T-helper 2 cell treated with Interferon-gamma antibody and Interleukin-4, amounts not matched to agents 5 μg/mL and 100 μg/mL, for 36 hours (primary cell): ENCODE measurements around the gene SARDH.

Source experiments
- DNase-seq: peaks from one replicate; pipeline ENCODE4 v3.0.0; 2021; ENCODE audit warnings: low spot score
- H3K27ac Mint-ChIP-seq: one replicate; pipeline ENCODE4 v1.8.0; 2021; ENCODE audit warnings: mild to moderate bottlenecking, mixed read lengths
- H3K27me3 Mint-ChIP-seq: one replicate; pipeline ENCODE4 v1.8.0; 2021; ENCODE audit warnings: low read depth, mixed read lengths
- H3K36me3 Mint-ChIP-seq: one replicate; pipeline ENCODE4 v1.8.0; 2021; ENCODE audit warnings: low read depth, mixed read lengths
- H3K4me1 Mint-ChIP-seq: one replicate; pipeline ENCODE4 v1.8.0; 2021; ENCODE audit warnings: low read depth, mixed read lengths
- H3K4me3 Mint-ChIP-seq: one replicate; pipeline ENCODE4 v1.8.0; 2022; ENCODE audit warnings: mild to moderate bottlenecking, moderate library complexity, mixed read lengths
- H3K9me3 Mint-ChIP-seq: one replicate; pipeline ENCODE4 v1.8.0; 2021; ENCODE audit warnings: mixed read lengths

The SARDH gene

DNA sequence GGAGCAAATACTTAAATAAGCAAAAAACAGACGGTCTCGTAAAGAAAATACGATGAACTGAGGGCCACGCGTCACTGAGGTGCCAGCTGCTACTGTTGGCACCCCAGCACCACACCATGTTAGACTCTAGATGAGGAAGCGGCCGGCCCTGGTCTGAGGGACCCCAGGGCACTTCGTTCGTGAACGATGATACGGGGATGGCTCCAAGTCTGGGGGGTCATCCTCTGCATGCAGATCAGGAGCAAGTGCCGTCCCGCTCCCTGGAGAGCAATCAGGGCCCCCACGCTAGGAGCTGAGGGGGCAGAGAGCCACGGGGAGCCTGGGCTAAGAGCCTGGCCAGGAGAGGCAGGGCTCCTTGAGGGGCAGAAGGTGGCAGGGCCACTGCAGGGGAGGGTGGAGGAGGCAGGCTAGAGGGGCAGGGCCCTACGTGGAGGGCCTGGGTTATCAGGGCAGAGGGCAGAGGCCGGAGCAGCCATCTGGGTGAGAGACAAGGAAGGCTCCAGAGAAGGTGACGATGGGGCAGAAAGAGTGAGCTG is 24.1 kb downstream of the SARDH start:
- Mint-ChIP-seq H3K9me3 (no peaks in the 10 kb centered on the region), H3K27me3 (no peaks in the 10 kb centered on the region), H3K27ac (no peak overlapping the region), H3K4me1 (peaks cover 3% of the 10 kb centered on the region), H3K36me3 (no peaks in the 10 kb centered on the region), H3K4me3 (no peak overlapping the region)
- DNase-seq = no peak

DNA sequence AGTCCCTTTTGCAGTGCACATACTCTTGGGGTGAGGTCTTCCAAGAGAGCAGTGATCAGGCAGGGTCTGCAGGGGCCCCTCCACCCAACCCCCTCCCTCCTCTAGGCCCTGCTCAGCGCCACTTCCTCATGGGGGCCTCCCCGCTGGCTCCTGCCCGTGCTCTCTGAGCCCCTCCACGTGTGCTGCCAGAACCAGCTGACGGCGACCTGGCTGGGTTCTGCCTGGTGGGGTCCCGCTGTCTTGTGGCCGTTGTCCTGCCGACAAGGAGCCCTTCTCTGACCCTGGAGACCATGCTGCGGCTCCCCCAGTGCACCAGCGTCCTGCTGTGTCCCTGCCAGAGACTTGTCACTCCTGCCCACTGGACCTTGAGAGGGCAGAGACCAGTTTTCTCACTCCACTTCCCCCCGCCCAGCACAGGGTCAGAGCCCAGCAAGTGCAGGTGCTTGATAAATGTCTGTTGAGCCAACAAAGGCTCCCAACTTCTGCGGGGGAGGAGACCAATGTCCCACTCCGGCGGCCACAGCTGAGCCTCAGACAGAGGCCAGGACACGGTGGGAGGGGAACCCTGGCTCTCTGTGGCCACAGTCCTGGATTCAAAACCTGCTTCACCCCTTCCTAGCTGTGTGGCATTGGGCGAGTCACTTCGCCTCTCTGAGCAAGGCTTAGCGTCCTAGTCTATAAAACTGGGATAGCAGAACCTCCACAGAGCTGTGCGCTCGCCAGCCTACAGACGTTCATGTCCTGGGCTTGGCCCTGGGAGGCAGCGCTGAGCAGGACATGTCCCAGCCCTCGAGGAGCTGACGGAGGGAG is 24.8 kb downstream of the SARDH start:
- no peak overlapping the region for H3K4me3 Mint-ChIP-seq
- no peaks in the 10 kb centered on the region for H3K36me3 Mint-ChIP-seq
- no peaks in the 10 kb centered on the region for H3K9me3 Mint-ChIP-seq

DNA sequence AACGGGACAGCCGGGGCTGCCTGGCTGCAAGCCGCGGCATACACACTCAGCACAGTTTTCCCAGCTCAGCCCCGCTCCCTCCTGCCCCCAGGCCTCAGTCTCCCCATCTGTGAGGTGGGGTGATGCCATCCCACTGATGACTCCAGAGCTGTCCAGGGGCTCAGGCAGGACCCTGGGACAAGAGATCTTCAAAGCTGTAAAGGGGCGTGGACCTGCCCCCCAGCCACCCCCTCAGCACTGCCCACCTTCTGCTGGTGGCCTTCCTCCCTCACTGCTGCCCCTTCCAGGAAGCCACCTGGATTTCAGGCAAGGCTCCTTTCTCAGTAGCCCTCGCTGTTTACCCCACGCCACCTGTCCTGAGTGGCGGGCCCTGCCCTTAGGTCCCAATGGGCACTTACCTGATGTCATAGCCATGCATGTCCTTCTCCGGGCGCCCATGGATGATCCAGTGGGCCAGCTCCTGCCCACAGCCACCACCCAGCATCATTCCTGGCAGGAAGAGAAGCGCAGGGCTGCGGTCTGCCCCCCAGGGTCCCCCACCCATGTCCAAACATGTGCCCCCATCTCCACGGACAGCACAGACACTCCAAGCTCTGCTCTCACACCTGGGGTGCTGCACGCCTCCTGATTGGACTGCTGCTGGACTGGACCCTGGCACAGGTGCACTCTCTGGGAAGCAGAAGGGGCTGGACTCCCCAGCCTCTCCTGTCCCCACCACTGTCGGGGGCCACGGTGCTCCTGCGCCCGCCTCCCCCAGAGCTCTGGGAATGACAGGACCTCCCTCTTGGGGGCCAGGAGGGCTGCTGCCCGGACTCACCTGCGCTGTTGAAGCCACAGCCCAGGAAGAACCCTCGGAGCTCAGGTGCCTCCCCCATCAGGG is 25.7 kb downstream of the SARDH start:
- Mint-ChIP-seq H3K9me3 (no peaks in the 10 kb centered on the region), H3K4me3 (no peak overlapping the region), H3K36me3 (no peaks in the 10 kb centered on the region), H3K27ac (no peak overlapping the region), H3K27me3 (no peaks in the 10 kb centered on the region), H3K4me1 (peaks cover 3% of the 10 kb centered on the region)
- no peak for DNase-seq

More for the DNA sequence above, 24.8 kb downstream of the SARDH start:
- Mint-ChIP-seq H3K27ac (no peak overlapping the region), H3K27me3 (no peaks in the 10 kb centered on the region), H3K4me1 (peaks cover 3% of the 10 kb centered on the region)
- DNase-seq = no peak

DNA sequence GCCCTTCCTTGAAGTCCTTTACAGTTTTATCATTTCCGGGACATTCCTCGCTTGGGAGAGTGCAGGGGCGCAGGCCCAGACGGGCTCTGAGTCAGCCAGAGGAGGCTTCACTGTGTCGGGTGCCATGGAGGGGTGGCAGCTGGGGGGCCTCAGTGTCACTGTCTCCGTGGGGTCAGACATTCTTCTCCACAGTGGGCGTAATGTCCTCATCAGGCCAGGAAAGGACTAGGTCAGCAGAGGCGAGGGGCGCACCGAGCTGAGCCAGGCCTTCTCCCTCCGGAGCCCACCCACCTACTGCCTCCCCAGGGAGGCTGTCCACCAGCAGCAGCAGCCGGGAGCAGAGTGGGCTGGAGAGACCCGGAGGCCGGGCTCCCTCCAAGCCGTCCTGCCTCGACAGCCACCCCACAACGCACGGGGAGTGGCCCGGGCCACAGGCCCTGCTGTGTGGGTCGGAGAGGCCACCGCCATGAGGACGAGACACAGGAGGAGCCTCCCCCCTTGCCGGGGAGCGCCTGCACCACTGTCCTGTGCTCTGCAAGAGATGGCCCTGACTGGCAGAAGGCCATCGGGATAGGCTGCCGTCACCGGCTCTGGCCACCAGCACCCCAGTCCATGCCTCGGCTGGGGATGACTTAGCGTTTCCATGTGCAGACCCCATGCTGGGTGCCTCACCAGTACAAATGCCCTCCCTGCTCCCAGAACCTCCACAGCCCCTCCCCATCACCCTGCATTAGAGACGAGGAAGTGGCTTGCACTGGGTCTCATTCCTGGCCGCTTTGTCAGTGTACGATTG is 26.5 kb downstream of the SARDH start:
- peaks cover 3% of the 10 kb centered on the region for H3K4me1 Mint-ChIP-seq
- no peak overlapping the region for H3K4me3 Mint-ChIP-seq
- no peak overlapping the region for H3K27ac Mint-ChIP-seq
- H3K9me3 Mint-ChIP-seq = no peaks in the 10 kb centered on the region
- no peaks in the 10 kb centered on the region for H3K36me3 Mint-ChIP-seq
- no peaks in the 10 kb centered on the region for H3K27me3 Mint-ChIP-seq
- no peak for DNase-seq

GRCh38 chr9:133710661-133711427 is 27.3 kb downstream of the SARDH start:
- H3K27ac Mint-ChIP-seq = no peak overlapping the region
- no peaks in the 10 kb centered on the region for H3K36me3 Mint-ChIP-seq
- H3K4me1 Mint-ChIP-seq = peaks cover 3% of the 10 kb centered on the region
- no peak for DNase-seq
- H3K27me3 Mint-ChIP-seq = no peaks in the 10 kb centered on the region
- H3K4me3 Mint-ChIP-seq = no peak overlapping the region
- H3K9me3 Mint-ChIP-seq = no peaks in the 10 kb centered on the region

- Mint-ChIP-seq H3K27me3 (peaks cover 2% of the 10 kb centered on the region), H3K4me1 (no peaks in the 10 kb centered on the region), H3K9me3 (no peaks in the 10 kb centered on the region), H3K4me3 (no peak overlapping the region), H3K27ac (no peak overlapping the region), H3K36me3 (no peaks in the 10 kb centered on the region)
- no peak for DNase-seq
These were observed 28.2 kb downstream of the SARDH start for GRCh38 chr9:133709691-133710571.

GRCh38 chr9:133709015-133709611 is 29.0 kb downstream of the SARDH start:
- no peaks in the 10 kb centered on the region for H3K4me1 Mint-ChIP-seq
- H3K27ac Mint-ChIP-seq = no peak overlapping the region
- H3K36me3 Mint-ChIP-seq = no peaks in the 10 kb centered on the region
- H3K9me3 Mint-ChIP-seq = no peaks in the 10 kb centered on the region
- H3K4me3 Mint-ChIP-seq = no peak overlapping the region
- DNase-seq = no peak
- H3K27me3 Mint-ChIP-seq = peaks cover 2% of the 10 kb centered on the region

GRCh38 chr9:133708246-133709014 is 29.7 kb downstream of the SARDH start:
- H3K36me3 Mint-ChIP-seq = no peaks in the 10 kb centered on the region
- H3K4me1 Mint-ChIP-seq = no peaks in the 10 kb centered on the region
- H3K4me3 Mint-ChIP-seq = no peak overlapping the region
- no peaks in the 10 kb centered on the region for H3K9me3 Mint-ChIP-seq
- no peak overlapping the region for H3K27ac Mint-ChIP-seq
- peaks cover 2% of the 10 kb centered on the region for H3K27me3 Mint-ChIP-seq
- no peak for DNase-seq

DNA sequence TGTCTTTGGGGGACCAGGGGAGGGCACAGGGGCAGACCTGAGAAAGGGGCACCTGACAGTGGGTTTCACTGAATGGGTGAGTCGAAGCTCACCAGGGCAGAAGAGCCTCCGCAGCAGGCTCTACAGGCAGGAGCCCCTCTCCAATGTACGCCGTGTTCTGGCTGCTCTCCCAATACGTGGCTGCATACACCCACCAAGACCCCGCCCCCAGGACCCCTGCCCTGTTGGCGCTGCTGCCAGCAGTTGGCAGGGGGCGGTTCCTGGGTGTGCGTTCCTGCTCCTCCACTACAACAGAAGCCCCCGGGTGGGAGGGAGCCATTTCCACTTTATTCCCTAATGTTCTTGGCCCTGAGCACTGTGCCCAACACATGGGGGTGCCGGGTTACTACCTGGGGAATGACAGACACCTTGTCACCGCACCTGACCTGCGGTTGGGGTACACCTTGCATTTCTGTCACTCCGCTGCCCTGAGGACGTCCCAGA is 30.3 kb downstream of the SARDH start:
- Mint-ChIP-seq H3K9me3 (no peaks in the 10 kb centered on the region), H3K4me3 (no peak overlapping the region), H3K27ac (no peak overlapping the region), H3K27me3 (peaks cover 2% of the 10 kb centered on the region), H3K36me3 (no peaks in the 10 kb centered on the region), H3K4me1 (no peaks in the 10 kb centered on the region)
- DNase-seq = no peak

DNA sequence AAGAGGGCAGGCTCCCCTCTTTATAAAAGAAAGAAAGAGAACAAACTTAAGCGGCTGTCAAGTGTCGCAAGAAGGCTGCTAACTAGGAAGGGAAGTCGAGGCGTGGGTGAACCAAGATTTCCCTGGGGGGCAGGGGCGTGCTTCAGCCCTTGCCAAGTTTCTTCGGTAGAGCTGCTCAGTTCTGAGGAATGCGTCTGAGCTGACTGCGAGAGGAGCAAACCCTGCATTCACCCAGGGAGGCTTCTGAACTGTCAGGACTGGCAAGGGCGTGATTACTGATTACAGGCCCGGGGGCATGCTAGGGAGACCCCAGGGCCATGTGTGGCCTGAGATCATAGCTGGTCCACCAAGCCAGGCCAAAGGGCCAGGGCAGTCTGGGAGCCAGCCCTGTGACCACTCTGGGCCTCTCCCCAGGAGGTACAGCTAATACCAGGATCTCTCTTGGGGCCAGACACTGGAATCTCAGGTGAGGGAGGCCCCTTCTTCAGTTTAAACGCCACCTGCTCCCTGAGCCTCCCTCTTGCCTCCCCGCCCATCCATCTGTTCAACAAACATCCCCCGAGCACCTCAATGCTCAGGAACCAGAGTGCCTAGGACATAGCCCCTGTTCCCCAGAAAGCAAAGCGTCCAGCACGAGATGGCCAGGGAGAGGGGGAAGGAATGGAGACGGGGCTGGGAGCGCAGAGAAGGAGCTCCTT is 30.9 kb downstream of the SARDH start:
- Mint-ChIP-seq H3K27ac (no peak overlapping the region), H3K9me3 (no peaks in the 10 kb centered on the region), H3K27me3 (peaks cover 2% of the 10 kb centered on the region), H3K36me3 (no peaks in the 10 kb centered on the region), H3K4me1 (peaks cover 2% of the 10 kb centered on the region), H3K4me3 (no peak overlapping the region)
- DNase-seq = no peak
